Right hindlimb (tissue), 1 donor: Measurements from ENCODE around the gene MBOAT1.
"Not testable (repeated sequence)": the region's sequence is repeated elsewhere in the genome, so short reads cannot be mapped to it uniquely, and the experiment has no call there.

ENCODE experiments used
- DNase-seq: peaks from one replicate; pipeline ENCODE4 v3.0.0-alpha.2; 2018

The MBOAT1 gene, protein sequence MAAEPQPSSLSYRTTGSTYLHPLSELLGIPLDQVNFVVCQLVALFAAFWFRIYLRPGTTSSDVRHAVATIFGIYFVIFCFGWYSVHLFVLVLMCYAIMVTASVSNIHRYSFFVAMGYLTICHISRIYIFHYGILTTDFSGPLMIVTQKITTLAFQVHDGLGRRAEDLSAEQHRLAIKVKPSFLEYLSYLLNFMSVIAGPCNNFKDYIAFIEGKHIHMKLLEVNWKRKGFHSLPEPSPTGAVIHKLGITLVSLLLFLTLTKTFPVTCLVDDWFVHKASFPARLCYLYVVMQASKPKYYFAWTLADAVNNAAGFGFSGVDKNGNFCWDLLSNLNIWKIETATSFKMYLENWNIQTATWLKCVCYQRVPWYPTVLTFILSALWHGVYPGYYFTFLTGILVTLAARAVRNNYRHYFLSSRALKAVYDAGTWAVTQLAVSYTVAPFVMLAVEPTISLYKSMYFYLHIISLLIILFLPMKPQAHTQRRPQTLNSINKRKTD

DNA sequence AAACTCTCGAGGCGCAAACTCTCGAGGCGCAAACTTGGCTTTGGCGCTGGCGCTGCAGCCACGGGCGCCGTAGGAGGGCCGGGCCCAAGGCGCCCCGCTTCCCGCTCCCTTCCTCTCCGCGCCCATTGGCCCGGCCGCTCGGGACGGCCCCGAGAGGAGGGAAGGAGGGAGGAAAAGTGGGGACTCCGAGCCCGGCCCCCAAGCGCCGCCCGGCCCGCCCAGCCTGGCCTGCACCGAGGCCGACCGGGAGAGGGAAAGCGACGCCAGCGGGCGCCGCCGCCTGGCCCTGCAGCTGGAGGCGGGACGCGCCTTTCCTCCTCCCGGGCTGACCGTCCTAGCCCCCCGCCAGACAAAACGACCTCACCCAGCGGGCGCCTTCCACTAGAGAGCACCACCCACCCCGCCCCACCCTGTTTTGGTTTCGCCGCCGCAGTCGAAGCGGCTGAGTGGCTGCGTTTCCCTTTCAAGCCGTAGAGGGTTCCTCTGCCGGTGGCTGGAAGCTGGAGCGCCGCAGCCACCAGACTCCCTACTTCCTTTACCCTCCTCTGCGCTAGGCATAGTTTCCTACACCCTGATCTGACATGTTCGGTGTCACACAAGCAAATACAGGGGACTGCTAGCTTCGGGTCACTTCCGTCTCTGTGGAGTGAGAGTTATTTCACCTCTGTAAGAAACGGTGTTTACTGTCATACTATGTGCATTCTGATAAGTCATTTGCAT is at the start of gene MBOAT1:
TSS of gene MBOAT1 (minus strand) at position 78 of the 720 bp plus-strand sequence. CDS start 235 bp downstream, outside the sequence.
- DNase-seq: peak; percentile 94

DNA sequence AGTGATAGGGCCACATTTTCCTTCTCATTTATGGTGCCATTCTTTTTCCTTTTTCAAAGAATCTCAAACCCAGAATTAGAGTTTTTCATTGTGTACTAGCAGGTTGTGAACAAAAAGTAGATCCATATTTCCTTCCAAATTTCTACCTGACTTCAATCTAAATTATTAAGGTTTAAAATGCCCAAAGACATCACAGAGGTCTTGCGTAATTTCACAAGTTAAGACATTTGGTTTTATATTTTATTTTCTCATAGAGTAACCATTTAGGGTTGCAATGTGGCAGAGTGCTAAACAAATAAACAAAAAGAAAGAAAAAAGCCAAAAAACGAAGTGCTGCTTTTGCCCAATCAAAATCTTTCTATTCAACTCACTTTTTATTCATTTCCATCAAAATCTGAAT is 49.4 kb upstream of the MBOAT1 start:
- DNase-seq: no peak

DNA sequence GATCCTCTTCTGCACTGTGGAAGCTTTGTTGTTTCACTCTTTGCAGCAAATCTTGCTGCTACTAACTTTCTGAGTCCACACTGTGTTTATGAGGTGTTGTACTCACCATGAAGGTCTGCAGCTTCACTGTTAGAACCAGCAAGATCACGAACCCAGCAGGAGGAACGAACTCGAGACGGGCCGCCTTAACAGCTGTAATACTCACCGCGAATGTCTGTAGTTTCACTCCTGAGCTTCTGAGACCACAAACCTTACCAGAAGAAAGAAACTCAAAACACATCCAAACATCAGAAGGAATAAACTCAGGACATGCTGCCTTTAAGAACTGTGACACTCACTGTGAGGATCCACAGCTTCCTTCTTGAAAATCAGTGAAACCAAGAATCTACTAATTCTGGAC is 48.1 kb upstream of the MBOAT1 start:
- DNase-seq: no peak

DNA sequence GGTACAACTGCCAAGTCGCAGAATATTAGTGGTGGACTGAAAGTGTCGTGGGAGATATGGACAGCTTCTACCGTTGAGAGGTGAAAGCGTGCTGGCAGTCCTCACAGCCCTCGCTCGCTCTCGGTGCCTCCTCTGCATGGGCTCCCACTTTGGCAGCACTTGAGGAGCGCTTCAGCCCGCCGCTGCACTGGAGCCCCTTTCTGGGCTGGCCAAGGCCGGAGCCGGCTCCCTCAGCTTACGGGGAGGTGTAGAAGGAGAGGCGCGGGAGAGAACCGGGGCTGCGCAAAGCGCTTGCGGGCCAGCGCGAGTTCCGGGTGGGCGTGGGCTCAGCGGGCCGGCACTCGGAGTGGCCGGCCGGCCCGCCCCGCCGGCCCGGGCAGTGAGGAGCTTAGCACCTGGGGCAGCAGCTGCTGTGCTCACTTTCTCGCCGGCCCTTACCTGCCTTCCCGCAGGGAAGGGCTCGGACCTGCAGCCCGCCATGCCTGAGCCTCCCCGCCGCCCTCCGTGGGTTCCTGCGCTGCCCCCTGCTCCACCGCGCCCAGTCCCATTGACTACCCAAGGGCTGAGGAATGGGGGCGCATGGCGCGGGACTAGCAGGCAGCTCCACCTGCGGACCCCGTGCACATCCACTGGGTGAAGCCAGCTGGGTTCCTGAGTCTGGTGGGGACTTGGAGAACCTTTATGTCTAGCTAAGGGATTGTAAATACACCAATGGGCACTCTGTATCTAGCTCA is 47.2 kb upstream of the MBOAT1 start:
- no peak for DNase-seq

DNA sequence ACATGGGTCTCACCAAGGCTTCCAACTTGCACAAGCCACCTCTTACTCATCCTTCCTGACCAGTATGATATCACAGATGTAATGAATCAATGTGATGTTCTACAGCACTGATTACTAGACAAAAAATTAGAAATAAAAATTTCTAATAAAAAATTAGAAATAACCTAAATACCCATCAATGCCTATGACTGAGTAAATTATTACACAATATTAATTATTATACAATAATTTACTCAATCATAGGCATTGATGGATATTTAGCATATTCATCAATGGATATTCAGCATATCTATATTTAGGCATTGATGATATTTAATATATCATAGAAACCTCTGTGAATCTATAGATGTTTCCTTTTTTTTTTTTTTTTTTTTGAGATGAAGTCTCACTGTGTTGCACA is 43.2 kb upstream of the MBOAT1 start:
- no peak for DNase-seq

DNA sequence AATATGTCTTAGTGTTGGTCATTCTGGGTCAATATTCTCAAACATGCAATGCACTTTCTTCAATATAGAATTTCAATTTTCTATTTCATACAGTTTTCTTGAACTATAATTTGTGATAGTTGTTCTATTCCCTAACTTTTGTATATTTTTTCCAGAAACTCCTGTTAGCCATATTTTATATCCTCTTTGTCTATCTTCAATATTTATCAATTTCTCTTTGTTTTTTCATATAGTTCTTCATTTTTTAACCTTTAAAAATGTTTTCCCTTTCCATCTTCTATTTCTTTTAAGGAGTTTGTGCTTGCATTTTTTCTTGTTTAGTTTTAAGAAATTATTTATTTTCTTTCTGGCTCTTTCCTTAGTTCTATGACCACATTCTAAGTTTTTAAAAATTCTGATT is 42.0 kb upstream of the MBOAT1 start:
- no peak for DNase-seq

DNA sequence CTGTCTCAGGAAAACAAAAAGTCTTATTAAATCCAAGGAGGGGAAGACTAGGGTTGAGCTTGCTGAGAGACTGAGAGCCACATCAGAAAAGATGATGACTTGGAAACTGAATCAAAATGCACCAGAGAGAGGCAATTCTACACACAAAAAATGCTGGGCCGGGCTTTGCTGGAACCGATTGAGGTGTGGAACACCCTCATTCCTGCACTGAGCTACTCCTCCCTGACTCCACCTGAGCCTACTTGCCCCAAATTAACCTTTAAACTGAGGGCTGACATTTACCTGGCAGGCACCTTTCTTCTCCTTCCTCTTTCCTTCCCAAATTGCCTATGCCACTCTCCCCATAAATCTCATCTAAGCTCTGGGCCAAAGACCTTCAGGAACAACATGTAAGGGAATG is 40.8 kb upstream of the MBOAT1 start:
- DNase-seq: no peak

DNA sequence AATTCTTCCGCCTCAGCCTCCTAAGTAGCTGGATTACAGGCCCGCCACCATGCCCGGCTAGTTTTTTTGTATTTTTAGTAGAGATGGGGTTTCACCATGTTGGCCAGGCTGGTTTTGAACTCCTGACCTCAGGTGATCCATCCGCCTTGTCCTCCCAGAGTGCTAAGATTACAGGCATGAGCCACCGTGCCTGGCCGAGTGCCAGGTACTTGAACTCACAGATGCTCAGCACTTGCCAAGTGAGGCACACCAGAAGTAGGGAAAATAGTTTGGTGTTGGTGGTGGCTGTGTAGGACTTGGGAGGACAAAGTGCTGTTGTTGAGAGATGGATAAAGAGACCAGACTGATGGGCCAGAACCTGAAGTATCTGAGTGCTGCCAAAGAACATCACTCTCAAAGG is 40.0 kb upstream of the MBOAT1 start:
- DNase-seq: no peak

DNA sequence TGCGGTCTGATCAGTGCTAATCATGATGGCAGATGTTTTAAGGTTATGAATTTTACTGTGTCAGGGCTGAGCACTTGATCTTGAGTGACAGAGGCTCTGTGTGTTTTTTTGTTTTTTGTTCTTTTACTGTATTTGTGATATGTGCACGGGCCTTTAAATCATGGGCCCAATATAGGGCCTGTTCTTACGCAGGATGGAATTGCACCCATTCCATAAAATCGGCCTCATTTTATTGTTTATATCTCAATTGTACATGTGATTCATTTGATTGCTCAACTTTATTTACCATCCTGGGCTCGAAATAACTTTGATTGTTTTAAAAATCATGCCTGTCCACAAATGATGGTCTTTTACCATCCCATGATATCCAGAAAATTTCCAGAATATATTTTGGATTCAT is 39.3 kb upstream of the MBOAT1 start:
- DNase-seq: no peak

DNA sequence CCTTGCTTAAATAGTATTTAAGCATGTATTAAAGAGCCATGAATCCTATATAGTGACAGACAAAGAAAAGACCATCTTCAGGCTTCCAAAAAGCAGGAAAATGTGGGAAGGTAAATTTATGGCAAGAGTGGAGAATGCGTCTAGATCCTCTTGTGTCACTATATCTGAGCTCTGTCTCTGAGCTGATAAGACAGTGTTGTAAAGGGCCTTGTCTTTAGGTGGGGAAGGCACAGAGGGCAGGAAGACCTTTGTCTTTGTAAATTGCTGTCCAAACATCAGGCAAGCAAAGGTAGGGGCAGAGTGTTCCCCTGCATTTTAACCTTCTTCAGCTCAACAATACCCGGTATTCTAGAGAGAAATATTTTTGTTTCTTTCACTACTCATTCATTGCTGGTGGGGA is 33.9 kb upstream of the MBOAT1 start:
- no peak for DNase-seq

DNA sequence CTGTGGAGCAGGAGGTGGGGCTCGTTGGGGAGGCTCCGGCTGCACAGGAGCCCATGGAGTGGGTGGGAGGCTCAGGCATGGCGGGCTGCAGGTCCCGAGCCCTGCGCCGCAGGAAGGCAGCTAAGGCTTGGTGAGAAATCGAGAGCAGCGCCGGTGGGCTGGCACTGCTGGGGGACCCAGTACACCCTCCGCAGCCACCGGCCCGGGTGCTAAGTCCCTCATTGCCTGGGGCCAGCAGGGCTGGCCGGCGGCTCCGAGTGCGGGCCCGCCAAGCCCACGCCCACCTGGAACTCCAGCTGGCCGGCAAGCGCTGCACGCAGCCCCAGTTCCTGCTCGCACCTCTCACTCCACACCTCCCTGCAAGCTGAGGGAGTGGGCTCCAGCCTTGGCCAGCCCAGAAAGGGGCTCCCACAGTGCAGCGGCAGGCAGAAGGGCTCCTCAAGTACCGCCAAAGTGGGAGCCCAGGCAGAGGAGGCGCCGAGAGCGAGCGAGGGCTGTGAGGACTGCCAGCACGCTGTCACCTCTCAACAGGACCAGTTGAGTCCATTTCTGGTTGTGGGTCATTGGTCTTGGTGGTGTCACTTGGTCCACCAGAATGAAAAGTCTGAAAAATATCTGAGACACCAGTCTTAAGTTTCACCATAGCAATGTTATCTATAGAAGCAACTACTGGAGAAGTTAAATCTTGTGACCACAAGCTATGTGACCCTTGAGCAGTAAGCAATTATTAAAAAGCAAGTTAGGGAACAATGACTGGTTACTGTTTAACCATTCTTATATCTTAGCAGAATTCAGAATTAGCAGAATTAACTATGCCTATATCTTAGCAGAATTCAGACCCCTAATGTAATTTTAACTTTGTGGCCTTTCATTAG is 32.8 kb upstream of the MBOAT1 start:
- not testable (repeated sequence) for DNase-seq

DNA sequence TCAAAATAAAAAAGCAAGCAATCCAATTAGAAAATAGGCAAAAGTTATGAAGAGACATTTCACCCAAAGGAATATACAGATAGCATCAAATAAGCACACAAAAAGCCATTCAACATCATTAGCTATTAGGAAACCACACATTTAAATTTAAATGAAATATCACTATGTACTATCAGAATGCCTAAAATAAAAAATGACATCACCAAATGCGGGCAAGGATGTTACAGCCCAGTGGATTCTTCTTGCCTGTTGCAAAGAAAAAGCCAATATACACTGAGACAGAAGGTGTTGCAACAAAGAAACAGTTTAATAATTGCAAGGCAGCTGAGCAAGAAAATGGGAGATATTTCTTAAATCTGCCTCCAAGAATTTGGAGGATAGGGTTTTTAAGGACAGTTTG is 31.0 kb upstream of the MBOAT1 start:
- DNase-seq: no peak

DNA sequence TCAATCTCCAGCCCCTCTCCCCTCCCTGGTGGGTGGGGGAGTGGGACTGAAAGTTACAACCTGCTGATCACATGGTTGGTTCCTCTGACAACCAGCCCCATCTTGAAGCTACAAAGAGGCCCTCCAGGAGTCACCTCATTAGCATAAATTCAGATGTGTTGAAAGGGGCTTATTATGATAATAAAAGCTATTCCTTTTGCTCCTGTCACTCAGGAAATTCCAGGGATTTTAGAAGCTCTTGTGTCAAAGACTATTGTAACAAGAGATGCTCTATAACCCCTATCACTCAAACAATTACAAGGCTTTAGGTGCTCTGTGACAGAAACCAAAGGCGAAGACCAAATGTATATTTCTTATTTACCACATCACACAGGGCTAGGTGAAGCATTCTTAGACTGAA is 30.1 kb upstream of the MBOAT1 start:
- no peak for DNase-seq

DNA sequence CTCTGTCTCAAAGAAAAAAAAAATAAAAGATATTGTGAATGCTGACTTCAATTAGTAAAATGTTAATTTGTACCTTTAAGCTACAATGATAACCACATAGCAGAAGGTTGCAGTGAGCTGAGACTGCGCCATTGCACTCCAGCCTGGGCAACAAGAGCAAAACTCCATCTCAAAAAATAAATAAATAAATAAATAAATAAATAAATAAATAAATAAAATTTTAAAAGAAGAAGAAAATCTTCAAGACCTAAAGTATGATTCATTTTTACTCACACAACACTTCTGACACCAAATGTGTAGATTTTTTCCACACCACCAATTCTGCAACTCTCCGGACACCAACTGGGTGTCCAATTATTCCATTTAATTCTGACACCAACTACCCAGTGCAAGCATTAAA is 28.8 kb upstream of the MBOAT1 start:
- DNase-seq: no peak

DNA sequence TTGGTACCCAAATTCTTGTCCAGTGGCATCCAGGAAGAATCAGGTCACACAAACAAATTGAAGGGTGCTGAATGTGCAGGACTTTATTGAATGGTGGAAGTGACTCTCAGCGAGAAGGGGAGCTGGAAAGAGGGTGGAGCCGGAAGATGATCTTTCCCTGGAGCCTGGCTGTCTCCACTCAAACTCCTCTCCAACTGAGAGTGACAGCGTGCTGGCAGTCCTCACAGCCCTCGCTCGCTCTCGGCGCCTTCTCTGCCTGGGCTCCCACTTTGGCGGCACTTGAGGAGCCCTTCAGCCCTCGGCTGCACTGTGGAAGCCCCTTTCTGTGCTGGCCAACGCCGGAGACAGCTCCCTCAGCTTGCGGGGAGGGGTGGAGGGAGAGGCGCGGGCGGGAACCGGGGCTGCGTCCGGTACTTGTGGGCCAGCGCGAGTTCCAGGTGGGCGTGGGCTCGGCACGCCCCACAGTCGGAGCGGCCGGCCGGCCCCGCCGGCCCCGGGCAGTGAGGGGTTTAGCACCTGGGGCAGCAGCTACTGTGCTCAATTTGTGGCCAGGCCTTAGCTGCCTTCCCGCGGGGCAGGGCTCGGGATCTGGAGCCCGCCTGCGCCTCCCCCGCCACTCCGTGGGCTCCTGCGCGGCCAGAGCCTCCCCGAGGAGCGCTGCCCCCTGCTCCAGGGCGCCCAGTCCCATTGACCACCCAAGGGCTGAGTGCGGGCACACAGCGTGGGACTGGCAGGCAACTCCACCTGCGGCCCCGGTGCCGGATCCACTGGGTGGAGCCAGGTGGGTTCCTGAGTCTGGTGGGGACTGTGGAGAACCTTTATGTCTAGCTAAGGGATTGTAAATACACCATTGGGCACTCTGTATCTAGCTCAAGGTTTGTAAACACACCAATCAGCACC is 26.7 kb upstream of the MBOAT1 start:
- no peak for DNase-seq

DNA sequence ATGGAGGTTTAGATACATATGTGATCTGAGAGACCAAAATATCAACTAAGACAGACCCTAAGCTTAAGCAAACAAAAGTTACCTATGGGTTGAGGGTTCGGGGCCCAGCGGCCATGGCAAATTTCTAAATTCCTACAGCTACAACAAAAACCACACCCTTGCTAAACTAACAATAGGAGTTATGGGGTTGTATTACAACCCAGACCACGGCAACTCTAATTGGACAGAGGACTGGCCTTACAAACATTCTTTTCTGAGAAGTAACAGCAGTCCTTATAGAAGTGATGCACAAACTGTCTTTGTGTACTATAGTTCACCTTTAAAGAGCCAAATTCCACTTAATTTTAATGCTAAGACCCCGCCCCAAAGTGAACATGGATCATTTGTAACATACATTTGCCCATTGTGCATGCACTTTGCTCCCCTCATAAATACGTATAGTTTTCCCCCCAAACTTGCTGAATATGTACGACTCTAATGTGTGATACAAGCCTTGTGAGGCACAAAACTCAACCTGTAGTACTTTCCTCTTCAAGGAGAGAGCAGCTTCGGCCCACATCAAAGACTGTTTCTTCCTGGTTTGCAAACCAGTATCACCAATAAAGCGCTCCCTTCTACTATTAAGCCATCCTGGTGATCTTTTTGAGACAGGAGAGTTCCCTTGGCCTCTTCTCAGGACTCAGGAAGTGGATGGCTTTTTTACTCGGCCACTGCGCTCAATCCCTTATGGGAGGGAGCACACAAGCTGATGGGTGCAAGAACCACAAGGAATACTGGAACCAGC is 25.6 kb upstream of the MBOAT1 start:
- no peak for DNase-seq

DNA sequence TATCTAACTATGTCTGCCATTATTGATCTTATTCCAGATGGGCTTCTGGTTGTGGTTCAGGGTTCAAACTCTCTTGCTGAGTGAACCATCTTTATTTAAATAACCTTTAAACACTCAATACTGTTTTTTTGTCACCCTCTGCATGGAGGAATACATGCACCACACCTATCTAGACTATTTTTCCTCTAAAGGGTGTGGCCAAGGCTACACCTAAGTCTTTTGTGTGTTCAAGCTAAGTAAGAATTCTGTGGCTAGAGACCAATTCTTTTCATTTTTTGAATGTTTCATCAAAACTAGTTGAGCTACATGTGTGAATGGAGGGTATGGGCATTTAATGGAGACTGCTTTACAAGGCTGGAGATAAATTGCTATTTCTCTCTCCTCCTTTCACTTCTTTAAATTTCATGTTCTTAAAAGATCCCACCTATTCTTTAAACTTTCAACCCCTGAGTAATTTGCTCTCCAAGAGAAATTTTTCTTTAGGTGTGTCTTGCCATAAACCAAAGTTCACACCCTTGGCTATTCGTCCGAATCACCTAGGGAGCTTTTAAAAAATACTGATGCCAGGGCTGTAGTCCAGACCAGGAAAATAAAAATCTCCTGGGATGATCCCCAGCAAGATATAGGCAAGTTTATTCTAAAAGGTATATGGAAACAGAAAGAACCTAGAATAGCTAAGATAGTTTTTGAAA is 24.8 kb upstream of the MBOAT1 start:
- no peak for DNase-seq

DNA sequence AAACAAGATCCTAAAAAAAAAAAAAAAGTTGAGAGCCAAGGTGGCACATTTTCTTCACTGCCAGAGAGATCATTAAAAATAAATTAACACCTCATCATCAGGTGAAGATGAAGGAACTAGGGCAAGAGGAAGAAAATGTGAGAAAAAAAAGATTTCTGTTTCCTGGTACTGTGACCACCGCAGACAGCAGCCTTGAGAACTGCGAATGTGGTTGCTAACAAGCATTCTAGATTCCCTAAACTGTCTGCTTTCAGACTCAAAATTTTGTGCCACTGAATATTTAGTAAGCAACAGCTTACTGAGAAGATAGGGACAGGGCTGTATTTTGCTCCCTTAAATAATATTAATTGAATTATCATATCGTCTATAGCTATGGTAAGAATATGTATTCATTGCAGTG is 24.1 kb upstream of the MBOAT1 start:
- no peak for DNase-seq

DNA sequence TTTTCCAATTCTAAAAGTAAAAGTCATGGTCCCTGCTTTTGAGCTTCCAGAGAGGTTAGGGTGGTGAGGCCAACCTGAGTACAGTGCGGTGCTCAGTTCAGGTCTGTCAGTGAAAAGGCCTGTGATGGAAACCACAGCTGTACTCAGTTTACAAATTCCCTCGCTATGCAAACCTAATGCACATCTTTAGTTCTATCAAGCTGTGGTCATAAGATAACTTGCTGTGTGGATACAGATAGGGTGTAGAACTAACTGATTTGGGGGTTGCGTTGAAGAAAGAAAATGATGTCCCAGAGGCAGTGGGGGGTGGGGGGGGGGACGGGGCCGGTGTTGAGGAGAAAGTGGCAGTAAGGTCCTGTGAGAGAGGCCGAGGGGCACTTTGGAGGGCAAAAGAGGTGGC is 22.8 kb upstream of the MBOAT1 start:
- no peak for DNase-seq

DNA sequence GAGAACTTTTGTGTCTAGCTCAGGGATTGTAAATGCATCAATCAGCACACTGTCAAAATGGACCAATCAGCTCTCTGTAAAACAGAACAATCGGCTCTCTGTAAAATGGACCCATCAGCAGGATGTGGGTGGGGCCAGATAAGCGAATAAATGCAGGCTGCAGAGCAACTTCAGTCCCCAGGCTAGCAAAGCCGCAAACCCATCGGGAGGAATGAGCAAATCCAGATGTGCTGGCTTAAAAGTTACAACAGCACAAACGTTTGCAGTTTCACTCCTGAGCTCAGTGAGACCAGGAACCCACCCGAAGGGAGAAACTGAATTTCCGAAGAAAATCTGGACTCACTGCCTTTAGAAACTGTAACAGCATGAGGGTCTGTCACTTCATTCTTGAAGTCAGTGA is 21.9 kb upstream of the MBOAT1 start:
- DNase-seq: no peak
